Rectal smooth muscle tissue (tissue), 1 donor: ENCODE measurements around the gene RAD9A.

Experiments
- H3K27ac ChIP-seq: one replicate; pipeline ENCODE4 v1.7.0; 2013; ENCODE audit warnings: low read depth, low read length, inconsistent platforms
- H3K27me3 ChIP-seq: one replicate; pipeline ENCODE4 v1.7.0; 2013; ENCODE audit warnings: low read length; ENCODE audit not compliant: control insufficient read depth, insufficient read depth
- H3K36me3 ChIP-seq: one replicate; pipeline ENCODE4 v1.7.0; 2013; ENCODE audit warnings: low read length; ENCODE audit not compliant: control insufficient read depth, insufficient read depth
- H3K4me1 ChIP-seq: one replicate; pipeline ENCODE4 v1.7.0; 2013; ENCODE audit warnings: low read length; ENCODE audit not compliant: control insufficient read depth, insufficient read depth
- H3K4me3 ChIP-seq: one replicate; pipeline ENCODE4 v1.7.0; 2013; ENCODE audit warnings: low read length
- H3K9ac ChIP-seq: one replicate; pipeline ENCODE4 v1.7.0; 2013; ENCODE audit warnings: low read length

The RAD9A gene

DNA sequence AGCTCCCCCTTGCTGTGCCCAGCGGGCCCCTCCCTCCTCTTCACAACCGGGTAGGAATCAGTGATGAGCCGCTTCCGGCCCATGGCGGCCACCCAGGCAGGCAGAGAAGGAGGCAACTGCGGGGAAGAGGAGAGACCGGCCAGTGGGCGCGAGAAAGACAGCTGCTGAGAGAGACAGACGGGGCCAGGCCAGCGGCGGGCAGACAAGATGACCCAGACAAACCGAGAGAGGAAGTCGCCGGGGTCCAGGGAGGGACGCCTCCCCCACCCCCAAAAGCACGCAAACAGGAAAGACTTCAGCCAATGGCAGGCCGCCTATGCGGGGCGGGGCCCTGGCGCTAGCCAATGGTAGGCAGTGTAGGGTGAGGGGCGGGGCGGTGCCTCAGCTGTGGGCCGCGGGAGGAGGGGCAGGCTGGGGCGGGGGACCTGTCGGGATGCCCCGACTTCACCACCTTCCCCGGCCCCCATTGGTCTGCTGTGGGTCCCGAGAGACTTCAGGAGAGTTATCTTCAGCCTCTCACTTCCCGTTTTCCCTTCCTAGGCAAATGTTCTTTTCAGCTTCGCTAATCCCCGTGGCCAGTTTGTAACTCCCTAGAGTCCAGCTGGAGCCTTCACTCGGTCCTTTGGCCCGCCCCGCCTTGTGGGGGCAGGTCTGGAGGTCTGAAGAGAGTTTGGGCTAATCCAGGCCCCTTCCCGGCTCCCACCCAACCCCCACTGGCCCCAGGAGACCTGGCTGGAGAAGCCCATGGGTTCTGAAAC is 38.3 kb upstream of the RAD9A start, which contains the start of gene POLD4:
Gene POLD4 (minus strand): TSS at position 230 of the 758 bp plus-strand sequence. CDS start 147 bp downstream, at position 83.
- Histone ChIP-seq H3K4me1 (peaks cover 37% of the 10 kb centered on the region), H3K4me3 (peak within 1 kb of the TSS; percentile 92), H3K36me3 (peaks cover 5% of the 10 kb centered on the region), H3K27ac (peak within 1 kb of the TSS; percentile 98), H3K9ac (peak within 1 kb of the TSS; percentile 84), H3K27me3 (no peaks in the 10 kb centered on the region)

- peak overlapping the region; percentile 98 for H3K27ac ChIP-seq
- H3K4me1 ChIP-seq: peaks cover 37% of the 10 kb centered on the region
- peaks cover 5% of the 10 kb centered on the region for H3K36me3 ChIP-seq
- H3K4me3 ChIP-seq: peak overlapping the region; percentile 59
- no peaks in the 10 kb centered on the region for H3K27me3 ChIP-seq
- peak overlapping the region; percentile 84 for H3K9ac ChIP-seq
Observed at GRCh38 chr11:67354075-67355022, 37.4 kb upstream of the RAD9A start.

GRCh38 chr11:67355023-67355793 is 36.6 kb upstream of the RAD9A start:
- H3K27ac ChIP-seq: peak overlapping the region; percentile 98
- H3K4me3 ChIP-seq: peak overlapping the region; percentile 29
- H3K9ac ChIP-seq: peak overlapping the region; percentile 19
- peaks cover 37% of the 10 kb centered on the region for H3K4me1 ChIP-seq
- no peaks in the 10 kb centered on the region for H3K27me3 ChIP-seq
- peaks cover 5% of the 10 kb centered on the region for H3K36me3 ChIP-seq

DNA sequence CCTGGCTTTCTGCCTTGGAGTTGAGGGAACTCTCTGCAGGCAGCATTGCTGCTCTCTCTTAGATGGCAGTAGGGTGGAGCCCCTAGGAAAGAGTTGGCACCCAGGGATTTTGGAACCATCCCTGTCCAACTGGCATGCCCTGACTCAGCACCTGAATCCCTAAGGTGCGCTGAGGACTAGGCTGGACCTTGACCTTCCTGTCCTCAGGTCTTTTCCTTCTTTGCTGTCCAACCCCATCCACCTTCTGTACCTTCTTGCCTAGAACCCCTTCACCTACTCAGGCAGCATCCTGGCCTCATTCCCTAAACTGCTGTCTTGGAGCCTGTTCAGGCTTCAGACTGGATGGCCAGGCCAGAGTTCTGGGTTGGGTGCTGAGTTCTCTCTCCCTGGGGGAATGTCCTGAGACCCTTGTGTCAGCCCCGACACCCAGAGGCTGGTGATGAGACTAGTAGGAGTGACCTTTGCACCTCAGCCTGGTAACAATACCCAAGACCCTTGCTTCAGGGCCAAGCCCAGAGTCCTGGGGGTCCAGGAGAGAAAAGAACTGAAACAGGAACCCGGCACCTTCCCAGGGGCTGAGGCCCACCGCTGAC is 35.9 kb upstream of the RAD9A start:
- H3K9ac ChIP-seq: peak overlapping the region; percentile 19

DNA sequence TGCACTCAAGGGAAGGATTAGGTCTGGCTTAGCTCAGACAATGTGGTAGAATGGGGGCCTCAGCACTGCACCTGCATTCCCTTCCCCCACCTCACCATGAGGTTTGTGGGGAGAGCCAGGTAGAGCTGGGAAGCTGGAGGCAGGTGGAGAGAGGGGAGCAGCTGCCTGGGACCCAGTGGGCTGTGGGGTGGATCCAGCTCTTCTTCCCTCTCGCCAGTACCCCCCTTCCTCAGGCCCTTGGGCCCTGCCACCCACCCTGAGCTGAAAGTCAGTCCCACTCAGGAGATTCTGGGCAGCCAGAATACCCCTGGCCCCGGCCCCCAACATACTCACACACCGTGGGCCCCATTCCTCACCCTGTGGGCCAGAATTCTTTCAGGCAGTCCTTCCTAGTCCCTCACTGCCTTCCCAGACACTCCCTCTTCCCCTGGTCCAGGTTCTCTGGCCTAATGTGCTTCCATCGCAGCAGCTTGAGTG is 35.4 kb upstream of the RAD9A start:
- H3K4me1 ChIP-seq: peaks cover 36% of the 10 kb centered on the region
- H3K27ac ChIP-seq: peak overlapping the region; percentile 15
- H3K4me3 ChIP-seq: peak overlapping the region; percentile 25
- peak overlapping the region; percentile 8 for H3K9ac ChIP-seq
- no peaks in the 10 kb centered on the region for H3K27me3 ChIP-seq
- H3K36me3 ChIP-seq: peaks cover 3% of the 10 kb centered on the region

More for the DNA sequence above, 35.9 kb upstream of the RAD9A start:
- Histone ChIP-seq H3K4me1 (peaks cover 37% of the 10 kb centered on the region), H3K27ac (peak overlapping the region; percentile 98), H3K4me3 (peak overlapping the region; percentile 29), H3K27me3 (no peaks in the 10 kb centered on the region), H3K36me3 (peaks cover 5% of the 10 kb centered on the region)

- Histone ChIP-seq H3K36me3 (no peaks in the 10 kb centered on the region), H3K27me3 (no peaks in the 10 kb centered on the region), H3K27ac (peak overlapping the region; percentile 15), H3K4me3 (peak overlapping the region; percentile 25), H3K4me1 (peaks cover 32% of the 10 kb centered on the region), H3K9ac (peak overlapping the region; percentile 8)
Observed at GRCh38 chr11:67356864-67357561, 34.8 kb upstream of the RAD9A start.

DNA sequence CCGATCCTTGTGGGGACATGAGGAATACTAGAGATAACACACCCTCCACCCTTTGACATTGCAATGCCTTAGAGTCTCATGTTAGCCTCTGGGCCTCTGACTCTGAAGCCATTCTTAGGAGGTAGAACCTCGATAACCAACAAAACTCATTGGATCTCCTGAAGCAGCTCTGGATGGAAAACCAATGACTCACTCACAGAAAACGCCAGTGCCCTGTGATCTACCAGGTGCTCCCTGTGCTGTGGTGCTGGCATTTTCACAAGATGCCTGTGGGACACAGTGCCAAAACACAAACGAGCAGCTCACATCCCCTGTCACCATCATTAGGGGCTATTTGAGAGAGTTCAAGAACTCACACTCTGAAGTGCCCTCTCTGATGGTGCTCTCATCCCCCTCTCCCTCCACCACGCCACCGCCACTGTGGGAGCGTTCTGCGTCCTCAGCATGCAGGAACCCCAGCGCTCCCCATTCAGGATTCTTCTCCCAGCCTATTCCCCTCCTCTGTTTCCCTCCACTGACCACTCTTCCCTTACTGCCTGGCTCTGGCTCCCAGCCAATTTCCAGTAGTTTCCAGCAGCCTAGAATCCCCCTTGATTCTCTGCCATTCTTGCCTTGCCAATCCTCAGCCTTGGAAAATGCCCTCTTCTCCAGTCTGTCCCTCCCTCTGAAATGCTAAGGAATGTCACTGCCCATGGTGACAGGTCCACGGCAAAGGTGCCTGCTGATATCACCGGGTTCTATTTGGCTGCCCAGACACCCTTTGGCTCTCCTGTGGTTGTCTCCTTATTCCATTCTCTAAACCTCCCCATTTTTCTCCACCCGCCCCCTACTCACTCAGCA is 33.7 kb upstream of the RAD9A start:
- H3K27ac ChIP-seq: no peak overlapping the region

GRCh38 chr11:67364169-67364568 is 27.6 kb upstream of the RAD9A start:
- Histone ChIP-seq H3K27ac (no peak overlapping the region), H3K4me3 (no peak overlapping the region), H3K27me3 (no peaks in the 10 kb centered on the region), H3K4me1 (peaks cover 28% of the 10 kb centered on the region), H3K9ac (no peak overlapping the region), H3K36me3 (peaks cover 2% of the 10 kb centered on the region)

More for the DNA sequence above, 33.7 kb upstream of the RAD9A start:
- Histone ChIP-seq H3K27me3 (no peaks in the 10 kb centered on the region), H3K4me3 (no peak overlapping the region), H3K4me1 (peaks cover 29% of the 10 kb centered on the region), H3K9ac (no peak overlapping the region), H3K36me3 (no peaks in the 10 kb centered on the region)

DNA sequence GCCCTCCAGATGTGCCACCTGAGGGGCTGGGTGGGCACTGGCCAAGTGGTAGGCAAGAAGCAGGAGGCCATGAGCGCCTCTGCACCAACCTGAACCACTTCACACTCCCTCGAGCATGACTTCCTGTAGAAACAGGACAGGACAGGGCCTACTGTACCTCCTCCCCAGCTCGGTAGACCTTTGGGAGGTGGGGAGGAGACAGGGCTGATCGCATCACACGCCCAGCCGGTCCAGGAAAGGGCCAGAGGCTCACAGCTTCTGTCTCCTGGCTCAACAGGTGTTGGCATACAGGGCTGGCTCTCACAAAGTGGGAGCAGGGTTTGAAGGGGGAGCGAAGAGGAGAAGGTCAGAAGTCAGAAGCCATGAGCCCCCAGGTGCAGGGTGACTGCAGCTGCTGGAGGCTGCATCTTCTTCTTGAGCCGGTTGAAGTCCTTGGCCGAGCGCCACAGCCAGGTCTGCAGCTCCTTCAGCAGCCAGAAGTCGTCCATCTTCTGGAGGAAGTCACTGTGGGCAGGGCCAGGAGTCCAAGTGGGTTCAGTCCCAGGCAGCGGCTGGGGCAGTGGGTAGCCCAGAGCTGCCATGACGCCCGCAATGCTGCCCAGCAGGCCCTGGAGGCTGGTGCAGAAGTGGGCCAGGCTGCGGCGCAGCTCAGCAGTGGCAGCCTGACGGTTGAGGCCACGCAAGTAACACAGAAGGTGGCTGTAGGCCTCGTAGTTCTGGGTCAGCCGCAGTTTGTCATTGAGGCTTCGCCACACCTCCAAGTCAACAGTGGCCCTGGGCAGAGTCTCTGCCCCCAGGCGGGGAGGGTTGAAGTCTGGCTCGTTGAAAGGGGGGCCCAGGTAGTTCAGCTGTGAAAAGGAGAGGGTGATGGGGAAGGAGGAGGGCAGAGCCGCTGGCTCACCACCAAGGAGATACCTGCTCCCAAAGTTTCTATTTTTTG is 26.7 kb upstream of the RAD9A start:
- Histone ChIP-seq H3K4me3 (no peak overlapping the region), H3K27me3 (no peaks in the 10 kb centered on the region), H3K4me1 (peaks cover 36% of the 10 kb centered on the region), H3K27ac (no peak overlapping the region), H3K36me3 (peaks cover 2% of the 10 kb centered on the region), H3K9ac (no peak overlapping the region)
